GM12875 (cell line): ENCODE results near the gene PTPRM.
"Not testable (repeated sequence)": the region's sequence is repeated elsewhere in the genome, so short reads cannot be mapped to it uniquely, and the experiment has no call there.

Experiments
- H3K4me3 ChIP-seq: one replicate; pipeline ENCODE4 v1.5.1; 2011; ENCODE audit warnings: low read depth, low read length, control low read depth
- CTCF ChIP-seq: IDR thresholded peaks from 2 replicates; pipeline ENCODE4 v1.5.1; 2011; ENCODE audit warnings: low read depth, mild to moderate bottlenecking, control low read depth, inconsistent platforms, low read length, moderate library complexity, borderline replicate concordance; ENCODE audit not compliant: insufficient read depth

The PTPRM gene

DNA sequence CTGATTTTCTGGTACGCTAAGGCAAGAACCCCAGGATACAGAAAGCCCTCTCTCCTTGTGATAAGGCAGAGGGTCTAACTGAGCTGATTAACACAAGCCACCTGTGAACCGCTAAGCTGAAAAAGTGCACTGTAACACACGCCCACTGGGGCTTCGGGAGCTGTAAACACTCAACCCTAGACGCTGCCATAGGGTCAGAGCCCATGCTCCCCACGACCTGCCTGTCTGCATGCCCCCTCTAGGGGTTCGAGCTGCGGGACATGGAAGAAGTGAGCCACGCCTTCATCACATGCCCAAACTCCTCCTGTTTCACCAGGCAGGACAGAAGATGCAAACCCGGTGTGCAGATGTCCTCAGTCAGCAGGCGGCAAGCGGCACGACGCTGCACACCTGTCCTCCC lies 868.3 kb downstream of the PTPRM start:
- no peak for TF ChIP-seq CTCF

GRCh38 chr18:8439055-8439454 lies 871.9 kb downstream of the PTPRM start:
- no peak overlapping the region for H3K4me3 ChIP-seq
- TF ChIP-seq CTCF, result no peak

More for the DNA sequence above, 868.3 kb downstream of the PTPRM start:
- H3K4me3 ChIP-seq, result no peak overlapping the region

DNA sequence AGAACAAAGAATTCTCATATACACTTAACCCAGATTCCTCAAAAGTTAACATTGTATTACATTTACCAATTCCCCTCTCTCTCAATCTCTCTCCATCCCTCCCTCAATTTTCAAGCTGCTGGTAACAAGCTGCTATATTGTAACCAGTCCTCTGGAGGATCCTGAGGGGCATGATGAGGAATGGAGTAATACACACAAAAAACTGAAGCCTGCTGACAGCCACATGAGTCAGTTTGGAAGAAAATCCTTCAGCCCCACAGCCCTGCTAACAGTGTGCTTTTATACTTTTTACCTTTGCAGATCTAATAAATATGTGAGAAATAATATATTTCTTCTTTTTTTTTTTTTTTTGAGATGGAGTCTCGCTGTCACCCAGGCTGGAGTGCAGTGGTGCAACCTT lies 876.4 kb downstream of the PTPRM start:
- TF ChIP-seq CTCF, result no peak
- no peak overlapping the region for H3K4me3 ChIP-seq

DNA sequence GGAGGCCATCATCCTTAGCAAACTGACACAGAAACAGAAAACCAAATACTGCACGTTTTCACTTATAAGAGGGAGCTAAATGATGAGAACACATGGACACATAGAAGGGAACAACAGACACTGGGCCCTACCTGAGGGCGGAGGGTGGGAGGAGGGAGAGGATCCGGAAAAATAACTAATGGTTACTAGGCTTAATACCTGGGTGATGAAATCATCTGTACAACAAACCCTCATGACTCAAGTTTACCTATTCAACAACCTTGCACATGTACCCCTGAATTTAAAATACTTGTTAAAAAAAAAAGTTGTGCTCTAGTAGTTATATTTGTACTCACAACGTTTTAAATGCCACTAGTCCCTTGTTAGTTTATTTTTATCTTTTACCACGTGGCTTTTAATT lies 879.8 kb downstream of the PTPRM start:
- not testable (repeated sequence) for H3K4me3 ChIP-seq

- no peak overlapping the region for H3K4me3 ChIP-seq
- TF ChIP-seq CTCF, result no peak
These were observed 881.0 kb downstream of the PTPRM start for GRCh38 chr18:8448130-8448529.

DNA sequence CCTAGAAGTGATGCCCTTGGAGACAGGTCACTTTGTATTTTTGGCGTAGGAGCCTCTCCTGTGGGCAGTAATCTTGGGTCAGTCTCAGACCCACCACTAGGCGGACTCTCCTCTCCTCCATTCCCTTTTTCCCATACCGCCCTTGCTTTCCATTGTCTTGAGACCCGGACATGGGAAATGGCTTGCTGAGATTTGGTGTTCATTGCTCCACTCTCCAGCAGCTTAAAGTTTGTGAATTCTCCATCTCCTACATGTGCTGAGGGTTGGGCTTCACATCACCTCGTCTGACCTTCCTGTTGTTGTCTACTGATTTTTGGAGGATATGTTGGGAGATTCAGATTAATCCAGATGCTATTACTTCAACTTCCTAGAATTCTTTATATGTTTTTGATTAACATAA lies 882.9 kb downstream of the PTPRM start:
- H3K4me3 ChIP-seq, result no peak overlapping the region

DNA sequence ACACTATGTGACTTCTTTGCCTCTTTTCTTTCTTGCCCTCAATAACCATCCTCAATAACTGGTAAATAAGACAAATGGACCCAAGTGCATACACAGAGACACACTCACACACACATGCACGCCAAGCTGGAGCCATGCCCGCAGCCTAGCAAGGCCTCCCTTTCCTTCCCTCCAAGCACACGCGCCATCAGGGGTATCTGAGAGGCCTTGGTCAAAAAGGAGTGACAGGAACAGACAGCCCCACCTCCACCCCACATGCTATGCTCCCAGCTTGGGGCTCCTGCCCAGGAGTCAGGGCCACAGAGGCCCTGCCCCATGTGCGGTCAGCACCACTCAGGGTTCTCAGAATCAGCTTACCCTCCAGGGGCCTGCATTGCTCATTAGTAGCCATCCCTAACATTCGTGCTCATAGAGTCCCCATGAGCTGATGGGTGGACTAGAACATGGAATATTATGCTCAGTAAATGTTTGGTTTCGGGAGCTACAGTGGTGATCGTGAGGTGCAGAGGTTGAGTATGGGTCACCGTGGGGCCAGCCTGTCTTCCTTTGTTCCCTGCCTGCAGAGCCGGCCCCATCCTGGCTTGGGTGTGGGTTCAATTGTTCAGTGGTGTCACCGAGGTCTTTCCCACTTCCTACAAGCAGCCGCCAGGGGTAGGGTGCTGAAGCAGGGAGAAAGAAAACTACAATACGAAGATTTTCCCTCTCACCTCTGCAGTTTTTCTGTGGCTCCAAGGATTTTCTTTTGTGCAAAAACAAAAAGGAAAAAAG lies 884.0 kb downstream of the PTPRM start:
- H3K4me3 ChIP-seq, result no peak overlapping the region
- TF ChIP-seq CTCF, result no peak

More for the DNA sequence above, 882.9 kb downstream of the PTPRM start:
- TF ChIP-seq CTCF, result peak; percentile 54

- TF ChIP-seq CTCF, result no peak
These were observed 886.4 kb downstream of the PTPRM start for GRCh38 chr18:8453528-8453927.

More at GRCh38 chr18:8453528-8453927, 886.4 kb downstream of the PTPRM start:
- H3K4me3 ChIP-seq, result no peak overlapping the region
